Glutamatergic neuron (in vitro differentiated cells): Measurements from ENCODE around the gene PRSS21. TPM values are rescaled to one million over a fixed set of nuclear protein-coding genes. Genes with fewer than 3 reads are reported as not detected.

Experiments used
- DNase-seq: peaks from one replicate; pipeline ENCODE4 v3.0.0; 2022
- H3K27ac Mint-ChIP-seq: one replicate; pipeline ENCODE4 v1.8.0; 2020; ENCODE audit warnings: mild to moderate bottlenecking, mixed read lengths, inconsistent platforms; ENCODE audit not compliant: unreplicated experiment
- H3K27me3 Mint-ChIP-seq: one replicate; pipeline ENCODE4 v1.8.0; 2020; ENCODE audit warnings: mild to moderate bottlenecking, moderate library complexity, mixed read lengths, inconsistent platforms; ENCODE audit not compliant: unreplicated experiment
- H3K36me3 Mint-ChIP-seq: one replicate; pipeline ENCODE4 v1.8.0; 2020; ENCODE audit warnings: mild to moderate bottlenecking, mixed read lengths, inconsistent platforms; ENCODE audit not compliant: unreplicated experiment
- H3K4me1 Mint-ChIP-seq: one replicate; pipeline ENCODE4 v1.8.0; 2020; ENCODE audit warnings: mild to moderate bottlenecking, low read depth, mixed read lengths, inconsistent platforms; ENCODE audit not compliant: unreplicated experiment
- H3K4me3 Mint-ChIP-seq: one replicate; pipeline ENCODE4 v1.8.0; 2020; ENCODE audit warnings: mild to moderate bottlenecking, mixed read lengths, inconsistent platforms; ENCODE audit not compliant: unreplicated experiment
- H3K9me3 Mint-ChIP-seq: one replicate; pipeline ENCODE4 v1.8.0; 2020; ENCODE audit warnings: mild to moderate bottlenecking, moderate library complexity, mixed read lengths, inconsistent platforms; ENCODE audit not compliant: unreplicated experiment
- total RNA-seq: library from RNA; stranded (reverse); fragmentation: NEBNext Ultra II Directional; extraction: Animal tissue kit (Norgen Biotek cat#: 25700); gene quantifications from one replicate; pipeline ENCODE4 v1.2.1, GENCODE V29; 2021; ENCODE audit not compliant: unreplicated experiment
- TF ChIP-seq, protein P1 (sequence below): fragments of 200-600 bp; sonication (generic); IDR thresholded peaks from one replicate; pipeline ENCODE4 v1.5.0; 2021; ENCODE audit not compliant: partially characterized antibody, unreplicated experiment

The PRSS21 gene
- total RNA-seq, 1 donor from 2014 or later = not detected

DNA sequence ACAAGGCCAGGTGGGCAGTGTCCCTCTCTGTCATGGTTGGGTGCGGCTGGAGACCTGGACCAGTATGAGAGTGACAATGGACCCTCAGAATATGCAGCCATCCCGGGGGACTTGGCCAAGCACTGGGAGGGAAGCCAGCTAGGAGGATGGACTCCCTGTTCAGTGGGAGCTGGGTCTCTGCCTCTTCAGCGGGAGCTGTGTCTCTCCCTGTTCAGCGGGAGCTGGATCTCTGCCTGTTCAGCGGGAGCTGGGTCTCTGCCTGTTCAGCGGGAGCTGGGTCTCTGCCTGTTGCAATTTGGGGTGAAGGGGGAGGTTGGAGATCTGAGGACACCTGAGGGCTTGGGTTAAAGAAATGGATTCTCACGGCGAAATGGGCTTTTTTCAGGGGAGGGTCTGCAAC, 25.9 kb upstream of the PRSS21 start:
- H3K4me3 Mint-ChIP-seq = no peak overlapping the region
- no peak overlapping the region for H3K27ac Mint-ChIP-seq
- H3K27me3 Mint-ChIP-seq = peaks cover 5% of the 10 kb centered on the region
- no peaks in the 10 kb centered on the region for H3K36me3 Mint-ChIP-seq
- DNase-seq = no peak
- peaks cover 5% of the 10 kb centered on the region for H3K9me3 Mint-ChIP-seq
- H3K4me1 Mint-ChIP-seq = peaks cover 5% of the 10 kb centered on the region
- TF ChIP-seq, protein P1, sequence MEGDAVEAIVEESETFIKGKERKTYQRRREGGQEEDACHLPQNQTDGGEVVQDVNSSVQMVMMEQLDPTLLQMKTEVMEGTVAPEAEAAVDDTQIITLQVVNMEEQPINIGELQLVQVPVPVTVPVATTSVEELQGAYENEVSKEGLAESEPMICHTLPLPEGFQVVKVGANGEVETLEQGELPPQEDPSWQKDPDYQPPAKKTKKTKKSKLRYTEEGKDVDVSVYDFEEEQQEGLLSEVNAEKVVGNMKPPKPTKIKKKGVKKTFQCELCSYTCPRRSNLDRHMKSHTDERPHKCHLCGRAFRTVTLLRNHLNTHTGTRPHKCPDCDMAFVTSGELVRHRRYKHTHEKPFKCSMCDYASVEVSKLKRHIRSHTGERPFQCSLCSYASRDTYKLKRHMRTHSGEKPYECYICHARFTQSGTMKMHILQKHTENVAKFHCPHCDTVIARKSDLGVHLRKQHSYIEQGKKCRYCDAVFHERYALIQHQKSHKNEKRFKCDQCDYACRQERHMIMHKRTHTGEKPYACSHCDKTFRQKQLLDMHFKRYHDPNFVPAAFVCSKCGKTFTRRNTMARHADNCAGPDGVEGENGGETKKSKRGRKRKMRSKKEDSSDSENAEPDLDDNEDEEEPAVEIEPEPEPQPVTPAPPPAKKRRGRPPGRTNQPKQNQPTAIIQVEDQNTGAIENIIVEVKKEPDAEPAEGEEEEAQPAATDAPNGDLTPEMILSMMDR = no peak

GRCh38 chr16:2792940-2793339, 24.1 kb upstream of the PRSS21 start:
- Mint-ChIP-seq H3K27ac (no peak overlapping the region), H3K27me3 (peaks cover 5% of the 10 kb centered on the region)
- no peak for DNase-seq

GRCh38 chr16:2795395-2796143, 21.5 kb upstream of the PRSS21 start:
- H3K9me3 Mint-ChIP-seq = peaks cover 4% of the 10 kb centered on the region
- no peak overlapping the region for H3K27ac Mint-ChIP-seq
- peaks cover 7% of the 10 kb centered on the region for H3K27me3 Mint-ChIP-seq
- TF ChIP-seq, protein P1 = no peak
- no peaks in the 10 kb centered on the region for H3K4me1 Mint-ChIP-seq
- no peaks in the 10 kb centered on the region for H3K36me3 Mint-ChIP-seq
- no peak overlapping the region for H3K4me3 Mint-ChIP-seq
- no peak for DNase-seq

More at GRCh38 chr16:2792940-2793339, 24.1 kb upstream of the PRSS21 start:
- H3K4me1 Mint-ChIP-seq = peaks cover 5% of the 10 kb centered on the region
- H3K9me3 Mint-ChIP-seq = peaks cover 4% of the 10 kb centered on the region
- TF ChIP-seq, protein P1 = no peak
- no peak overlapping the region for H3K4me3 Mint-ChIP-seq
- H3K36me3 Mint-ChIP-seq = no peaks in the 10 kb centered on the region

DNA sequence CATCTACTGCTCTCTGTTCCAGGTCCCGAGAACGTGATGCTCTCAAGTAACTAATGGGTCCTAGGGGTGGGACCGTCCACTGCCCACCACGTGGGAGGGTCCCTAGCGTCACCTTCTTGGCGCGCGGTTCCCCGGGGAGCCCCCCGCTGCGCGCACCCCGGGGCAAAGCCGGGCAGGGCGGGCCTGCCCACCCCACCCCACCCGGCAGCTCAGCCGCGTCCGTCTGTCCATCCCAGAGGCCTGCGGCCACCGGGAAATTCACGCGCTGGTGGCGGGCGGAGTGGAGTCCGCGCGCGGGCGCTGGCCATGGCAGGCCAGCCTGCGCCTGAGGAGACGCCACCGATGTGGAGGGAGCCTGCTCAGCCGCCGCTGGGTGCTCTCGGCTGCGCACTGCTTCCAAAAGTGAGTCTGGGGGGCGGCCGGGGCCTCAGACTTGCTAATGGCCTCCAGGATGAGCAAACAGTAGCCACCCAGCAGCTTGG, 18.3 kb upstream of the PRSS21 start:
- H3K4me3 Mint-ChIP-seq = no peak overlapping the region
- H3K9me3 Mint-ChIP-seq = peaks cover 5% of the 10 kb centered on the region
- no peaks in the 10 kb centered on the region for H3K4me1 Mint-ChIP-seq
- TF ChIP-seq, protein P1 = no peak
- H3K27ac Mint-ChIP-seq = no peak overlapping the region
- peaks cover 5% of the 10 kb centered on the region for H3K36me3 Mint-ChIP-seq
- no peak for DNase-seq
- H3K27me3 Mint-ChIP-seq = peaks cover 7% of the 10 kb centered on the region

GRCh38 chr16:2799205-2799858, 17.7 kb upstream of the PRSS21 start:
- DNase-seq = no peak
- no peaks in the 10 kb centered on the region for H3K4me1 Mint-ChIP-seq
- H3K9me3 Mint-ChIP-seq = peaks cover 5% of the 10 kb centered on the region
- H3K4me3 Mint-ChIP-seq = no peak overlapping the region
- peaks cover 7% of the 10 kb centered on the region for H3K27me3 Mint-ChIP-seq
- H3K27ac Mint-ChIP-seq = peak overlapping the region; percentile 28
- TF ChIP-seq, protein P1 = no peak
- peaks cover 5% of the 10 kb centered on the region for H3K36me3 Mint-ChIP-seq
